ENCODE measurements around the gene CHD2. TPM values are rescaled to one million over a fixed set of nuclear protein-coding genes. Genes with fewer than 3 reads are reported as not detected.

The CHD2 gene
- polyA plus RNA-seq, 1 experiment = 62.6 TPM

DNA sequence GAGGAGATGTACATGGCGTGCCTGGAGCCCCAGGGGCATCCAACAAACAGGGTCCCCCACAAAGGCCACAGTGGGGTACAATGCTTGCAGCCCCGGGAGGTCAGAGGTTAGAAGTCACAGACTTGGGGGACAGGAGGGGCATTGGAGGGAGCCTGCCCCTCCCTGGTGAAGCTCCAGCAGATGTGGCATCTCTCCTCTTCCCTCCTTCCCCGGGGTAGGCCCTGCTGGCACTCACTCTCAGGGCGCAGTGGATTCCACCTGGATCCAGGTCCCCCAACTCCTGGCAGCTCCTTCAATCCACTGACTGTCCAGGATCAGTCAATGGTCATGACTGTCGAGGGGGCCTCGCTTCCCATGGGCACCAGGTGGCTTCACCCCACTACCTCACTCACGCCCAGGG, 156.7 kb downstream of the CHD2 start:
- POLR2A ChIA-PET = no interaction called here
- H3K27me3 ChIP-seq (ENCODE audit: control insufficient read depth, insufficient read depth, low read length) = peaks cover 2% of the 10 kb centered on the region
- H3K4me3 ChIP-seq (ENCODE audit: low read depth, low read length) = no peak overlapping the region
- no peak for DNase-seq (ENCODE audit: low read depth, low spot score)
- H3K27ac ChIP-seq (ENCODE audit: low read depth, low read length) = no peak overlapping the region
- CTCF ChIA-PET = interaction anchor here (1.1 kb wide), 1 partner anchor 32 kb away, joined by 5 read pairs; the partner anchor contains the start of gene RGMA
- H3K9me3 ChIP-seq (ENCODE audit: control insufficient read depth, insufficient read depth, low read length) = no peaks in the 10 kb centered on the region; the same call in 1 of the 2 replicates
- TF ChIP-seq, protein P1, sequence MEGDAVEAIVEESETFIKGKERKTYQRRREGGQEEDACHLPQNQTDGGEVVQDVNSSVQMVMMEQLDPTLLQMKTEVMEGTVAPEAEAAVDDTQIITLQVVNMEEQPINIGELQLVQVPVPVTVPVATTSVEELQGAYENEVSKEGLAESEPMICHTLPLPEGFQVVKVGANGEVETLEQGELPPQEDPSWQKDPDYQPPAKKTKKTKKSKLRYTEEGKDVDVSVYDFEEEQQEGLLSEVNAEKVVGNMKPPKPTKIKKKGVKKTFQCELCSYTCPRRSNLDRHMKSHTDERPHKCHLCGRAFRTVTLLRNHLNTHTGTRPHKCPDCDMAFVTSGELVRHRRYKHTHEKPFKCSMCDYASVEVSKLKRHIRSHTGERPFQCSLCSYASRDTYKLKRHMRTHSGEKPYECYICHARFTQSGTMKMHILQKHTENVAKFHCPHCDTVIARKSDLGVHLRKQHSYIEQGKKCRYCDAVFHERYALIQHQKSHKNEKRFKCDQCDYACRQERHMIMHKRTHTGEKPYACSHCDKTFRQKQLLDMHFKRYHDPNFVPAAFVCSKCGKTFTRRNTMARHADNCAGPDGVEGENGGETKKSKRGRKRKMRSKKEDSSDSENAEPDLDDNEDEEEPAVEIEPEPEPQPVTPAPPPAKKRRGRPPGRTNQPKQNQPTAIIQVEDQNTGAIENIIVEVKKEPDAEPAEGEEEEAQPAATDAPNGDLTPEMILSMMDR (IDR thresholded peaks at IDR 0.05; ENCODE audit: low read depth, low read length) = no peak

DNA sequence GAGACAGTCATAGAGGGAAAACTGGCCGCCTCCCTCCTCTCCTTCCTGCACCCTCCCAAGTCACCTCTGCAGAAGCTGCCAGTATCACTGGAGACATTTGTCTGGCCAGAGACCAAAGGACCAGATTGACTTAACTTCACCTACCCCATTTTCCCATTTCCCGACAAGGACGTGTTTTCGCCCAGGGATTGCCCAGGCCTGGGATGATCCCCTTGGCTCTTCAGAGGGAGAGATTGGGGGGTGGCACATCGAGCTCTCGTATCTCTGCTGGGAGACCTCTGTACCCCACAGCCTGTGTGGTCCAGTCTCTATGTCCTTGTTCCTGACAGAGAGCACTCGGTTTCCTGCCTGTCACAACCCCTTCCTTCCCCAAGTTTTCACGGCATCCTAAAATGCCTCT, 157.5 kb downstream of the CHD2 start:
- CTCF ChIA-PET = interaction anchor here (0.6 to 1.7 kb wide), 2 partner anchors 31 to 1062 kb away, joined by 5 to 7 read pairs; no protein-coding TSS in a partner anchor

DNA sequence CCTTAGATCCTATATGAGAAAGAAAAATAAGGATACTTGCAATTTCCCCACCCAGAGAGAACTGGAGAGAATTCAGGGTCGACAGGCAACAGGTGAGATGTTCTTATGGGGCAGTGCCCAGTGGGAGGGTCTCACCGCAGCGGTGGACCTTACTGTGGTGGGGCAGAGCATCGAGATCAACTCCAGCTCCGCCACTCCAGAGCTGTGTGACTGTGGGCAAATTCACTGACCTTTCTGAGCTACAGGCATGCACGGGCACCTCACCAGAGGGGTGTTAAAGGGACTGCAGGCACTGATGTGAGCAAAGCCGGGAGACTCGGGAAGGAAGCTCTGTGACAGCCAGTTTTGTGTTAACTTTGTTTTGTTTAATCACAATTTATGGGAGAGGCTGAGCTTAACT, 158.0 kb downstream of the CHD2 start:
- ChIA-PET CTCF (interaction anchor here (0.6 to 1.7 kb wide), 4 partner anchors 14 to 1062 kb away, joined by 4 to 7 read pairs (median 5); no protein-coding TSS in a partner anchor), POLR2A (no interaction called here)
- Histone ChIP-seq H3K27me3 (ENCODE audit: control insufficient read depth, insufficient read depth, low read length) (peaks cover 2% of the 10 kb centered on the region), H3K9me3 (ENCODE audit: control insufficient read depth, insufficient read depth, low read length) (no peaks in the 10 kb centered on the region), H3K27ac (ENCODE audit: low read depth, low read length) (no peak overlapping the region), H3K4me3 (ENCODE audit: low read depth, low read length) (no peak overlapping the region)
- TF ChIP-seq, protein P1 (IDR thresholded peaks at IDR 0.05; ENCODE audit: low read depth, low read length) = no peak
- no peak for DNase-seq (ENCODE audit: low read depth, low spot score)

More for the DNA sequence above, 157.5 kb downstream of the CHD2 start:
- Histone ChIP-seq H3K27me3 (ENCODE audit: control insufficient read depth, insufficient read depth, low read length) (peaks cover 2% of the 10 kb centered on the region), H3K9me3 (ENCODE audit: control insufficient read depth, insufficient read depth, low read length) (no peaks in the 10 kb centered on the region), H3K4me3 (ENCODE audit: low read depth, low read length) (no peak overlapping the region), H3K27ac (ENCODE audit: low read depth, low read length) (no peak overlapping the region)
- TF ChIP-seq, protein P1 (IDR thresholded peaks at IDR 0.05; ENCODE audit: low read depth, low read length) = no peak
- POLR2A ChIA-PET = no interaction called here
- DNase-seq (ENCODE audit: low read depth, low spot score) = no peak

DNA sequence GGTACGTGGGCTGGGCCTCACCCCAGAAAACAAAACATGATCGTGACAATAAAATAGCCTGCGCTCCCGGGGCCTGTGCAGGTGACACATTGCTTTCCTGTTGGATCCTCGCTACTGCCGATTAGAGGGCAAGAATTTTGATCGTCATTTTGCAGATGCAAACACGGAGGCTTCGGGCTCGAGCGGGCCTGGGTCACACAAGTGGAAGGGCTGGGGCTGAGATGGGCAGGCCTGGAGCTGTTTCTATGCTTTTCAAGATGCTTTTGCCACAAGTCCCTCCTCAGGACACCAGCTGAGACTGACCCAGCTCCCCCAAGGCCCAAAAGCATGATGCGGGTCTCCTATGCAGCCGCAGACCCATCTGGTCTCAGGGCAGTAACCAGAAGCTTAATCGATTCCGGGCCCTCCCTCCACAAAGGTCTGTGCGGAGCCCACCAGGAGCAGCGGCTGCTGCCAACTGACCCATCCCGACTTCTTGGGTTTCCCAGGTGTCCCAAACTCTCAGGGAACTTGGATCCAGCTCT, 158.8 kb downstream of the CHD2 start:
- CTCF ChIA-PET = interaction anchor here (0.9 to 2.5 kb wide), 5 partner anchors 13 to 1061 kb away, joined by 3 to 12 read pairs (median 5); no protein-coding TSS in a partner anchor
- POLR2A ChIA-PET = no interaction called here
- no peak overlapping the region for H3K27ac ChIP-seq (ENCODE audit: low read depth, low read length)
- H3K9me3 ChIP-seq (ENCODE audit: control insufficient read depth, insufficient read depth, low read length) = no peaks in the 10 kb centered on the region
- DNase-seq (ENCODE audit: low read depth, low spot score) = no peak
- no peak overlapping the region for H3K4me3 ChIP-seq (ENCODE audit: low read depth, low read length)
- H3K27me3 ChIP-seq (ENCODE audit: control insufficient read depth, insufficient read depth, low read length) = peaks cover 2% of the 10 kb centered on the region
- TF ChIP-seq, protein P1 (IDR thresholded peaks at IDR 0.05; ENCODE audit: low read depth, low read length) = no peak

DNA sequence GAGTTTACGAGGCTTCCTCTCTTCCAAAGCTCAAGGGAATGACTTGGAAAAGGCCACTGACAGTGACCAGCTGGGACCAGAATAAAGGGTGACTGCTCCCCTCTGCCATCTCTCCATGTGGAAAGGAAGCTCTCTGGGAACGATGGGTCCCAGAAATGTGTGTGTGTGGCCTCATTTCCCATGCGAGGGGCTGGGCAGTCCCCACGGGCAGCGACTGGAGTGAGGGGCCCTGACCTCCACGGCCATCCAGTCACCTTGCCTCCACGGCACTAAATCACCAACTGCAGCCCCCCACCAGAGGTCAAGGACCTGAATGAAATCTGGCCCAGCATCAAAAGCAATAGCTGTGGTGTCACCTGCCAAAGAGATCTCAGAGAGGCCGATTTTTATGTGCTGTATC, 159.3 kb downstream of the CHD2 start:
- H3K27me3 ChIP-seq (ENCODE audit: control insufficient read depth, insufficient read depth, low read length) = peaks cover 2% of the 10 kb centered on the region
- no peak for DNase-seq (ENCODE audit: low read depth, low spot score)
- H3K4me3 ChIP-seq (ENCODE audit: low read depth, low read length) = no peak overlapping the region
- no peaks in the 10 kb centered on the region for H3K9me3 ChIP-seq (ENCODE audit: control insufficient read depth, insufficient read depth, low read length)
- POLR2A ChIA-PET = no interaction called here
- no peak overlapping the region for H3K27ac ChIP-seq (ENCODE audit: low read depth, low read length)
- TF ChIP-seq, protein P1 (IDR thresholded peaks at IDR 0.05; ENCODE audit: low read depth, low read length) = no peak
- CTCF ChIA-PET = interaction anchor here (1.3 to 2.5 kb wide), 3 partner anchors 22 to 1060 kb away, joined by 3 to 12 read pairs (median 5); no protein-coding TSS in a partner anchor
